HEK293 (cell line): ENCODE data around the gene KCNJ2.

ENCODE experiments used
- CTCF ChIA-PET: fragments of 350-600 bp; formaldehyde crosslinking; extraction: SDS; loops from one replicate; lab custom pipeline; 2021; ENCODE audit warnings: antibody characterized with exemption; lab: Yijun Ruan, JAX
- POLR2A ChIA-PET: fragments of 300-600 bp; formaldehyde crosslinking; extraction: SDS; loops from one replicate; lab custom pipeline; 2020; ENCODE audit warnings: antibody characterized with exemption, inconsistent platforms; lab: Yijun Ruan, JAX
- H3K27ac ChIP-seq: fragments of 200-500 bp; sonication (Bioruptor generic); 2 replicates; pipeline ENCODE4 v1.5.1; 2014; ENCODE audit warnings: low read depth, low read length, control low read depth, inconsistent platforms; ENCODE audit errors: extremely low read depth
- H3K36me3 ChIP-seq, 2 experiments: fragments of 200-500 bp in 1 of 2; sonication (Bioruptor generic) in 1 of 2; 1 replicate in 1 of 2; 2 replicates in 1 of 2; pipeline ENCODE4 v1.5.1; 2014 to 2017; ENCODE audit warnings: inconsistent platforms in 2 of 2, low read length in 2 of 2; ENCODE audit not compliant: control insufficient read depth in 2 of 2, insufficient read depth in 1 of 2
- H3K4me1 ChIP-seq: fragments of 200-500 bp; sonication (Bioruptor generic); 2 replicates; pipeline ENCODE4 v1.5.1; 2014; ENCODE audit warnings: mild to moderate bottlenecking, low read length, inconsistent platforms; ENCODE audit not compliant: control insufficient read depth, insufficient read depth
- H3K4me3 ChIP-seq: 2 replicates; pipeline ENCODE4 v1.5.1; 2011; ENCODE audit warnings: low read depth, mild to moderate bottlenecking, control low read depth, low read length, moderate library complexity
- H3K9me3 ChIP-seq: fragments of 200-500 bp; sonication (Bioruptor generic); 2 replicates; pipeline ENCODE4 v1.5.1; 2014; ENCODE audit warnings: low read depth, low read length, inconsistent platforms; ENCODE audit not compliant: control insufficient read depth, insufficient read depth
- GFI1B ChIP-seq: fragments of 450-650 bp; formaldehyde crosslinking; IDR thresholded peaks from 2 replicates; pipeline ENCODE4 v1.5.1; 2016; ENCODE audit warnings: missing biosample characterization, missing genetic modification characterization
- PRDM1 ChIP-seq: fragments of 450-650 bp; formaldehyde crosslinking; IDR thresholded peaks from 2 replicates; pipeline ENCODE4; 2016; ENCODE audit warnings: missing biosample characterization, missing genetic modification characterization
- RBAK ChIP-seq: fragments of 450-650 bp; formaldehyde crosslinking; IDR thresholded peaks from 2 replicates; pipeline ENCODE4 v1.5.1; 2016; ENCODE audit warnings: missing biosample characterization, missing genetic modification characterization
- SCRT1 ChIP-seq: fragments of 450-650 bp; formaldehyde crosslinking; IDR thresholded peaks from 2 replicates; pipeline ENCODE4 v1.5.1; 2016; ENCODE audit warnings: missing biosample characterization, missing genetic modification characterization, borderline replicate concordance
- SP7 ChIP-seq: fragments of 450-650 bp; formaldehyde crosslinking; IDR thresholded peaks from 2 replicates; pipeline ENCODE4 v1.5.1; 2016; ENCODE audit warnings: missing biosample characterization, missing genetic modification characterization
- ZFP69B ChIP-seq: fragments of 450-650 bp; formaldehyde crosslinking; IDR thresholded peaks from 2 replicates; pipeline ENCODE4 v1.5.1; 2016; ENCODE audit warnings: missing biosample characterization, missing genetic modification characterization
- ZNF132 ChIP-seq: fragments of 450-650 bp; formaldehyde crosslinking; IDR thresholded peaks from 2 replicates; pipeline ENCODE4 v1.5.1; 2017; ENCODE audit warnings: missing biosample characterization, missing genetic modification characterization, borderline replicate concordance
- ZNF138 ChIP-seq: fragments of 450-650 bp; formaldehyde crosslinking; IDR thresholded peaks from 2 replicates; pipeline ENCODE4 v1.5.1; 2016; ENCODE audit warnings: missing biosample characterization, missing genetic modification characterization, borderline replicate concordance
- ZNF157 ChIP-seq: fragments of 450-650 bp; formaldehyde crosslinking; IDR thresholded peaks from 2 replicates; pipeline ENCODE4 v1.5.1; 2016; ENCODE audit warnings: missing biosample characterization, missing genetic modification characterization
- ZNF202 ChIP-seq: fragments of 450-650 bp; formaldehyde crosslinking; IDR thresholded peaks from 2 replicates; pipeline ENCODE4 v1.5.1; 2016; ENCODE audit warnings: missing biosample characterization, missing genetic modification characterization, borderline replicate concordance
- ZNF24 ChIP-seq: fragments of 450-650 bp; formaldehyde crosslinking; IDR thresholded peaks from 2 replicates; pipeline ENCODE4 v1.5.1; 2016; ENCODE audit warnings: missing biosample characterization, missing genetic modification characterization
- ZNF394 ChIP-seq: fragments of 450-650 bp; formaldehyde crosslinking; IDR thresholded peaks from 2 replicates; pipeline ENCODE4 v1.5.1; 2016; ENCODE audit warnings: missing biosample characterization, missing genetic modification characterization, mild to moderate bottlenecking, moderate library complexity, borderline replicate concordance
- ZNF398 ChIP-seq: fragments of 450-650 bp; formaldehyde crosslinking; IDR thresholded peaks from 2 replicates; pipeline ENCODE4 v1.5.1; 2017; ENCODE audit warnings: missing biosample characterization, missing genetic modification characterization
- ZNF518A ChIP-seq: fragments of 450-650 bp; formaldehyde crosslinking; conservative IDR thresholded peaks from 2 replicates; pipeline ENCODE4 v1.5.1; 2016; ENCODE audit warnings: low read depth, missing biosample characterization, missing genetic modification characterization
- ZNF521 ChIP-seq: fragments of 450-650 bp; formaldehyde crosslinking; IDR thresholded peaks from 2 replicates; pipeline ENCODE4 v1.5.1; 2017; ENCODE audit warnings: missing biosample characterization, mild to moderate bottlenecking, missing genetic modification characterization
- ZNF530 ChIP-seq: fragments of 450-650 bp; formaldehyde crosslinking; IDR thresholded peaks from 2 replicates; pipeline ENCODE4 v1.5.1; 2016; ENCODE audit warnings: low read depth, missing biosample characterization, missing genetic modification characterization
- ZNF544 ChIP-seq: fragments of 450-650 bp; formaldehyde crosslinking; IDR thresholded peaks from 2 replicates; pipeline ENCODE4 v1.5.0; 2017; ENCODE audit warnings: missing biosample characterization, missing genetic modification characterization
- ZNF580 ChIP-seq: fragments of 450-650 bp; formaldehyde crosslinking; IDR thresholded peaks from 2 replicates; pipeline ENCODE4 v1.5.1; 2016; ENCODE audit warnings: missing biosample characterization, missing genetic modification characterization
- ZNF585B ChIP-seq: fragments of 450-650 bp; formaldehyde crosslinking; IDR thresholded peaks from 2 replicates; pipeline ENCODE4 v1.5.1; 2016; ENCODE audit warnings: missing biosample characterization, missing genetic modification characterization
- ZNF600 ChIP-seq: fragments of 450-650 bp; formaldehyde crosslinking; IDR thresholded peaks from 2 replicates; pipeline ENCODE4 v1.5.1; 2016; ENCODE audit warnings: missing biosample characterization, missing genetic modification characterization
- ZNF610 ChIP-seq: fragments of 450-650 bp; formaldehyde crosslinking; IDR thresholded peaks from 2 replicates; pipeline ENCODE4 v1.5.1; 2016; ENCODE audit warnings: missing biosample characterization, missing genetic modification characterization, borderline replicate concordance
- ZNF645 ChIP-seq: fragments of 450-650 bp; formaldehyde crosslinking; IDR thresholded peaks from 2 replicates; pipeline ENCODE4; 2016; ENCODE audit warnings: missing biosample characterization, missing genetic modification characterization
- ZNF776 ChIP-seq: fragments of 450-650 bp; formaldehyde crosslinking; IDR thresholded peaks from 2 replicates; pipeline ENCODE4 v1.5.0; 2017; ENCODE audit warnings: missing biosample characterization, missing genetic modification characterization, borderline replicate concordance
- ZXDB ChIP-seq: fragments of 450-650 bp; formaldehyde crosslinking; IDR thresholded peaks from 2 replicates; pipeline ENCODE4 v1.5.1; 2016; ENCODE audit warnings: missing biosample characterization, missing genetic modification characterization

Gene KCNJ2

GRCh38 chr17:70119545-70119944 is 49.8 kb upstream of the KCNJ2 start (continued):
- TF ChIP-seq ZNF518A (no peak), GFI1B (no peak)

- no peak overlapping the region for H3K27ac ChIP-seq
These were observed 49.3 kb upstream of the KCNJ2 start for GRCh38 chr17:70119983-70120382.

GRCh38 chr17:70120425-70120824 is 48.9 kb upstream of the KCNJ2 start:
- ChIA-PET POLR2A (no interaction called here), CTCF (interaction anchor here (1.0 kb wide), 1 partner anchor 24 kb away, joined by 3 read pairs; no protein-coding TSS in a partner anchor)
- no peak overlapping the region for H3K27ac ChIP-seq
- H3K4me3 ChIP-seq = no peak overlapping the region
- no peak for TF ChIP-seq ZNF521 (tag by site-specific recombination)
- TF ChIP-seq ZNF157 (tag by site-specific recombination) = no peak
- TF ChIP-seq ZNF776 = no peak
- TF ChIP-seq ZNF398 (tag by site-specific recombination) = no peak
- no peak for TF ChIP-seq RBAK
- TF ChIP-seq SCRT1 (tag by site-specific recombination) = no peak
- TF ChIP-seq ZNF202 (tag by site-specific recombination) = no peak
- no peak for TF ChIP-seq ZXDB (tag by site-specific recombination)
- no peak for TF ChIP-seq ZNF138
- no peak for TF ChIP-seq ZNF530 (tag by site-specific recombination)
- TF ChIP-seq ZNF645 (tag by site-specific recombination) = no peak
- no peak for TF ChIP-seq ZNF580
- TF ChIP-seq ZNF610 (tag by site-specific recombination) = no peak
- no peak for TF ChIP-seq ZFP69B (tag by site-specific recombination)
- no peak for TF ChIP-seq ZNF544 (tag by site-specific recombination)
- TF ChIP-seq ZNF585B = no peak
- TF ChIP-seq PRDM1 (tag by site-specific recombination) = no peak
- TF ChIP-seq ZNF600 = no peak
- no peak for TF ChIP-seq ZNF24 (tag by site-specific recombination)
- no peak for TF ChIP-seq ZNF394 (tag by site-specific recombination)
- no peaks in the 10 kb centered on the region for H3K9me3 ChIP-seq
- no peaks in the 10 kb centered on the region for H3K4me1 ChIP-seq
- H3K36me3 ChIP-seq = no peaks in the 10 kb centered on the region; a peak in 1 of 3 replicates

More at GRCh38 chr17:70119983-70120382, 49.3 kb upstream of the KCNJ2 start:
- TF ChIP-seq ZNF132 (tag by site-specific recombination) (no peak), SP7 (tag by site-specific recombination) (no peak)
- ChIA-PET POLR2A (no interaction called here), CTCF (no interaction called here)
- Histone ChIP-seq H3K4me1 (no peaks in the 10 kb centered on the region), H3K36me3 (no peaks in the 10 kb centered on the region; a peak in 1 of 3 replicates), H3K9me3 (no peaks in the 10 kb centered on the region), H3K4me3 (no peak overlapping the region)
